ENCODE results near the gene MLC1.

MLC1 gene

GRCh38 chr22:50014655-50015401 is 70.4 kb downstream of the MLC1 start:
- no peak overlapping the region for H3K4me3 ChIP-seq (ENCODE audit: low read depth, low read length)
- DNase-seq (ENCODE audit: low read depth): no peak
- TF ChIP-seq CTCF (IDR thresholded peaks at IDR 0.05; ENCODE audit: insufficient read depth, low read depth, low read length, missing control alignments): no peak

- H3K4me3 ChIP-seq (ENCODE audit: low read depth, low read length): no peak overlapping the region
Observed at GRCh38 chr22:50014053-50014501, 71.1 kb downstream of the MLC1 start.

GRCh38 chr22:50012211-50013181 is 72.7 kb downstream of the MLC1 start, which contains the start of gene IL17REL:
Gene IL17REL (minus strand): TSS chr22:50012765. CDS start chr22:50012646, 119 bp downstream.
- TF ChIP-seq CTCF (IDR thresholded peaks at IDR 0.05; ENCODE audit: insufficient read depth, low read depth, low read length, missing control alignments): no peak
- H3K4me3 ChIP-seq (ENCODE audit: low read depth, low read length): no peak within 1 kb of the TSS
- DNase-seq (ENCODE audit: low read depth): no peak

More at GRCh38 chr22:50014053-50014501, 71.1 kb downstream of the MLC1 start:
- DNase-seq (ENCODE audit: low read depth): no peak
- no peak for TF ChIP-seq CTCF (IDR thresholded peaks at IDR 0.05; ENCODE audit: insufficient read depth, low read depth, low read length, missing control alignments)

- TF ChIP-seq CTCF (IDR thresholded peaks at IDR 0.05; ENCODE audit: insufficient read depth, low read depth, low read length, missing control alignments): no peak
- peak overlapping the region; percentile 41 for H3K4me3 ChIP-seq (ENCODE audit: low read depth, low read length)
- no peak for DNase-seq (ENCODE audit: low read depth)
Observed at GRCh38 chr22:50011447-50012210, 73.6 kb downstream of the MLC1 start.

- DNase-seq (ENCODE audit: low read depth): peak; percentile 78
- peak overlapping the region; percentile 63 for H3K4me3 ChIP-seq (ENCODE audit: low read depth, low read length)
- no peak for TF ChIP-seq CTCF (IDR thresholded peaks at IDR 0.05; ENCODE audit: insufficient read depth, low read depth, low read length, missing control alignments)
Observed at GRCh38 chr22:50010676-50011446, 74.4 kb downstream of the MLC1 start.
